Activated CD4-positive, alpha-beta T cell treated with anti-CD3 and anti-CD28 coated beads, Interleukin-2, amount 10 ng/mL, durations not matched to agents 24 days and 14 days (primary cell): Measurements from ENCODE around the gene RAB44. TPM values are rescaled to one million over a fixed set of nuclear protein-coding genes. Genes with fewer than 3 reads are reported as not detected.
A peak's percentile ranks its signal among the peaks of the same experiment; 100 is the strongest.

Source experiments
- DNase-seq: peaks from one replicate; pipeline ENCODE4 v3.0.0; 2022
- H3K27ac Mint-ChIP-seq: one replicate; pipeline ENCODE4 v1.8.0; 2022; ENCODE audit warnings: mild to moderate bottlenecking, mixed read lengths
- H3K27me3 Mint-ChIP-seq: one replicate; pipeline ENCODE4 v1.8.0; 2022; ENCODE audit warnings: mixed read lengths
- H3K36me3 Mint-ChIP-seq: one replicate; pipeline ENCODE4 v1.8.0; 2022; ENCODE audit warnings: low read depth, mild to moderate bottlenecking, mixed read lengths
- H3K4me1 Mint-ChIP-seq: one replicate; pipeline ENCODE4 v1.8.0; 2021; ENCODE audit warnings: mixed read lengths
- H3K4me3 Mint-ChIP-seq: one replicate; pipeline ENCODE4 v1.8.0; 2022; ENCODE audit warnings: mild to moderate bottlenecking, moderate library complexity, mixed read lengths
- H3K9me3 Mint-ChIP-seq: one replicate; pipeline ENCODE4 v1.8.0; 2021; ENCODE audit warnings: mixed read lengths
- intact Hi-C: fragments of 100-400 bp; cut with micrococcal nuclease; formaldehyde crosslinking; loops from one replicate; pipeline ENCODE4 v1.15.1; 2023
- total RNA-seq: library from RNA; stranded (reverse); gene quantifications from 2 replicates; pipeline ENCODE4 v1.2.3, GENCODE V29; 2022

RAB44 gene
- total RNA-seq, 1 donor from 2014 or later = not detected

GRCh38 chr6:36730424-36731380 is 33.1 kb downstream of the RAB44 start:
- H3K27me3 Mint-ChIP-seq = peaks cover 2% of the 10 kb centered on the region
- H3K9me3 Mint-ChIP-seq = no peaks in the 10 kb centered on the region
- no peak overlapping the region for H3K4me3 Mint-ChIP-seq
- H3K27ac Mint-ChIP-seq = no peak overlapping the region
- DNase-seq = no peak
- H3K36me3 Mint-ChIP-seq = no peaks in the 10 kb centered on the region
- peaks cover 41% of the 10 kb centered on the region for H3K4me1 Mint-ChIP-seq
- intact Hi-C loops = no loop called here

GRCh38 chr6:36731622-36732310 is 34.1 kb downstream of the RAB44 start:
- H3K4me3 Mint-ChIP-seq = no peak overlapping the region
- H3K9me3 Mint-ChIP-seq = no peaks in the 10 kb centered on the region
- H3K27me3 Mint-ChIP-seq = peaks cover 2% of the 10 kb centered on the region
- DNase-seq = no peak
- H3K4me1 Mint-ChIP-seq = peaks cover 37% of the 10 kb centered on the region
- no peak overlapping the region for H3K27ac Mint-ChIP-seq
- no peaks in the 10 kb centered on the region for H3K36me3 Mint-ChIP-seq
- intact Hi-C loops = no loop called here

GRCh38 chr6:36733300-36733699 is 35.7 kb downstream of the RAB44 start:
- peaks cover under 1% of the 10 kb centered on the region for H3K27me3 Mint-ChIP-seq
- H3K4me1 Mint-ChIP-seq = peaks cover 22% of the 10 kb centered on the region
- no peaks in the 10 kb centered on the region for H3K36me3 Mint-ChIP-seq

GRCh38 chr6:36734486-36735060 is 36.9 kb downstream of the RAB44 start:
- intact Hi-C loops = loop anchor here (1.0 kb wide), 1 partner anchor 18 kb away; no protein-coding TSS in a partner anchor
- no peaks in the 10 kb centered on the region for H3K9me3 Mint-ChIP-seq
- H3K27ac Mint-ChIP-seq = peak overlapping the region; percentile 92
- H3K4me1 Mint-ChIP-seq = peaks cover 17% of the 10 kb centered on the region
- H3K36me3 Mint-ChIP-seq = no peaks in the 10 kb centered on the region
- no peaks in the 10 kb centered on the region for H3K27me3 Mint-ChIP-seq
- DNase-seq = no peak
- H3K4me3 Mint-ChIP-seq = peak overlapping the region; percentile 75

More at GRCh38 chr6:36733300-36733699, 35.7 kb downstream of the RAB44 start:
- Mint-ChIP-seq H3K4me3 (no peak overlapping the region), H3K9me3 (no peaks in the 10 kb centered on the region), H3K27ac (peak overlapping the region; percentile 36)
- no peak for DNase-seq
- intact Hi-C loops = no loop called here

GRCh38 chr6:36735110-36736071 is 37.8 kb downstream of the RAB44 start:
- peaks cover 23% of the 10 kb centered on the region for H3K4me1 Mint-ChIP-seq
- peak overlapping the region; percentile 75 for H3K4me3 Mint-ChIP-seq
- no peaks in the 10 kb centered on the region for H3K9me3 Mint-ChIP-seq
- no peaks in the 10 kb centered on the region for H3K27me3 Mint-ChIP-seq
- intact Hi-C loops = loop anchor here (1.0 kb wide), 1 partner anchor 17 kb away; no protein-coding TSS in a partner anchor
- H3K36me3 Mint-ChIP-seq = no peaks in the 10 kb centered on the region
- peak; percentile 83 for DNase-seq
- peak overlapping the region; percentile 92 for H3K27ac Mint-ChIP-seq

- Mint-ChIP-seq H3K27me3 (no peaks in the 10 kb centered on the region), H3K4me3 (no peak overlapping the region), H3K4me1 (peaks cover 22% of the 10 kb centered on the region), H3K36me3 (no peaks in the 10 kb centered on the region), H3K9me3 (no peaks in the 10 kb centered on the region), H3K27ac (no peak overlapping the region)
- intact Hi-C loops = no loop called here
- no peak for DNase-seq
Measured at GRCh38 chr6:36737043-36737785, 39.6 kb downstream of the RAB44 start.

- no peak overlapping the region for H3K4me3 Mint-ChIP-seq
- H3K36me3 Mint-ChIP-seq = no peaks in the 10 kb centered on the region
- no peak overlapping the region for H3K27ac Mint-ChIP-seq
- H3K9me3 Mint-ChIP-seq = no peaks in the 10 kb centered on the region
- peaks cover 26% of the 10 kb centered on the region for H3K4me1 Mint-ChIP-seq
- DNase-seq = no peak
- intact Hi-C loops = no loop called here
- H3K27me3 Mint-ChIP-seq = no peaks in the 10 kb centered on the region
Measured at GRCh38 chr6:36738108-36738507, 40.5 kb downstream of the RAB44 start.

GRCh38 chr6:36739947-36740817 is 42.6 kb downstream of the RAB44 start:
- Mint-ChIP-seq H3K27ac (no peak overlapping the region), H3K9me3 (no peaks in the 10 kb centered on the region), H3K27me3 (no peaks in the 10 kb centered on the region), H3K36me3 (no peaks in the 10 kb centered on the region), H3K4me1 (peaks cover 29% of the 10 kb centered on the region), H3K4me3 (no peak overlapping the region)
- intact Hi-C loops = no loop called here
- DNase-seq = no peak

- DNase-seq = no peak
- H3K4me1 Mint-ChIP-seq = peaks cover 28% of the 10 kb centered on the region
- no peaks in the 10 kb centered on the region for H3K36me3 Mint-ChIP-seq
- no peak overlapping the region for H3K27ac Mint-ChIP-seq
- H3K9me3 Mint-ChIP-seq = no peaks in the 10 kb centered on the region
- intact Hi-C loops = no loop called here
- no peaks in the 10 kb centered on the region for H3K27me3 Mint-ChIP-seq
- no peak overlapping the region for H3K4me3 Mint-ChIP-seq
Measured at GRCh38 chr6:36740818-36741179, 43.2 kb downstream of the RAB44 start.

- intact Hi-C loops = no loop called here
- DNase-seq = no peak
- Mint-ChIP-seq H3K36me3 (no peaks in the 10 kb centered on the region), H3K4me1 (peaks cover 28% of the 10 kb centered on the region), H3K9me3 (no peaks in the 10 kb centered on the region), H3K27ac (no peak overlapping the region), H3K4me3 (no peak overlapping the region), H3K27me3 (no peaks in the 10 kb centered on the region)
Measured at GRCh38 chr6:36742146-36742545, 44.5 kb downstream of the RAB44 start.

- Mint-ChIP-seq H3K36me3 (no peaks in the 10 kb centered on the region), H3K27ac (no peak overlapping the region), H3K4me1 (peaks cover 28% of the 10 kb centered on the region), H3K27me3 (no peaks in the 10 kb centered on the region), H3K9me3 (no peaks in the 10 kb centered on the region), H3K4me3 (no peak overlapping the region)
- DNase-seq = no peak
- intact Hi-C loops = no loop called here
Measured at GRCh38 chr6:36743032-36743431, 45.4 kb downstream of the RAB44 start.
